AG04449 (cell line): ENCODE measurements around the gene SSR3.

Experiments
- CTCF ChIA-PET: fragments of 350-600 bp; formaldehyde crosslinking; extraction: SDS; loops from one replicate; lab custom pipeline; 2021; ENCODE audit warnings: antibody characterized with exemption; lab: Yijun Ruan, JAX
- POLR2A ChIA-PET: fragments of 400-600, 350-600 bp; formaldehyde crosslinking; extraction: SDS; loops from one replicate; lab custom pipeline; 2020; ENCODE audit warnings: antibody characterized with exemption, inconsistent platforms; lab: Yijun Ruan, JAX
- DNase-seq: peaks from one replicate; pipeline ENCODE4 v3.0.0-alpha.2; 2010; ENCODE audit warnings: low read depth, low spot score
- H3K4me3 ChIP-seq: 2 replicates; pipeline ENCODE4 v1.5.1; 2011; ENCODE audit warnings: low read depth, mild to moderate bottlenecking, control low read depth, low read length
- TF ChIP-seq, protein P1 (sequence below): IDR thresholded peaks from one replicate; pipeline ENCODE4 v1.5.1; 2011; ENCODE audit warnings: mild to moderate bottlenecking, moderate library complexity, low read length, control low read depth, inconsistent platforms; ENCODE audit not compliant: insufficient read depth; ENCODE audit errors: missing control alignments

The SSR3 gene

DNA sequence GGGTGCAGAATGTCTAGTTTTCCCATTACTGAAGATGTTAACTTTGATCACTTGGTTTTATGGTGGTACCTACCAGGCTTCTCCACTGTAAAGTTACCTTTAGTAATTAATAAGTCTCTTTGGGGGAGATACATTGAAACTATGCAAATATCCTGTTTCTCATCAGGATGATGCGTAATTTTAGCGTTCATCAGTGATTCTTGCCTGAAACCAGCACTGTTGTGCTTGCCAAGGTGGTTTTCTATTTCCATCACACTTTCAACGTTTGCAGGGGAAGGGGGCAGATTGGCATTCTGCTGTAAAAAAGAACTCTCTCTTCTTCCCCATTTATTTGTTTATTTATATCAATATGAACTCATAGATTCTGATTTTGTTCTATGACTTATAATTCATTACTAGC lies 61.0 kb downstream of the SSR3 start:
- TF ChIP-seq, protein P1, sequence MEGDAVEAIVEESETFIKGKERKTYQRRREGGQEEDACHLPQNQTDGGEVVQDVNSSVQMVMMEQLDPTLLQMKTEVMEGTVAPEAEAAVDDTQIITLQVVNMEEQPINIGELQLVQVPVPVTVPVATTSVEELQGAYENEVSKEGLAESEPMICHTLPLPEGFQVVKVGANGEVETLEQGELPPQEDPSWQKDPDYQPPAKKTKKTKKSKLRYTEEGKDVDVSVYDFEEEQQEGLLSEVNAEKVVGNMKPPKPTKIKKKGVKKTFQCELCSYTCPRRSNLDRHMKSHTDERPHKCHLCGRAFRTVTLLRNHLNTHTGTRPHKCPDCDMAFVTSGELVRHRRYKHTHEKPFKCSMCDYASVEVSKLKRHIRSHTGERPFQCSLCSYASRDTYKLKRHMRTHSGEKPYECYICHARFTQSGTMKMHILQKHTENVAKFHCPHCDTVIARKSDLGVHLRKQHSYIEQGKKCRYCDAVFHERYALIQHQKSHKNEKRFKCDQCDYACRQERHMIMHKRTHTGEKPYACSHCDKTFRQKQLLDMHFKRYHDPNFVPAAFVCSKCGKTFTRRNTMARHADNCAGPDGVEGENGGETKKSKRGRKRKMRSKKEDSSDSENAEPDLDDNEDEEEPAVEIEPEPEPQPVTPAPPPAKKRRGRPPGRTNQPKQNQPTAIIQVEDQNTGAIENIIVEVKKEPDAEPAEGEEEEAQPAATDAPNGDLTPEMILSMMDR, result no peak
- CTCF ChIA-PET, result interaction anchor here (1.4 kb wide), 1 partner anchor 19 kb away, joined by 8 read pairs; no protein-coding TSS in a partner anchor
- DNase-seq, result no peak
- POLR2A ChIA-PET, result interaction anchor here (1.6 kb wide), 1 partner anchor 276 kb away, joined by 4 read pairs; no protein-coding TSS in a partner anchor
- H3K4me3 ChIP-seq, result no peak overlapping the region

DNA sequence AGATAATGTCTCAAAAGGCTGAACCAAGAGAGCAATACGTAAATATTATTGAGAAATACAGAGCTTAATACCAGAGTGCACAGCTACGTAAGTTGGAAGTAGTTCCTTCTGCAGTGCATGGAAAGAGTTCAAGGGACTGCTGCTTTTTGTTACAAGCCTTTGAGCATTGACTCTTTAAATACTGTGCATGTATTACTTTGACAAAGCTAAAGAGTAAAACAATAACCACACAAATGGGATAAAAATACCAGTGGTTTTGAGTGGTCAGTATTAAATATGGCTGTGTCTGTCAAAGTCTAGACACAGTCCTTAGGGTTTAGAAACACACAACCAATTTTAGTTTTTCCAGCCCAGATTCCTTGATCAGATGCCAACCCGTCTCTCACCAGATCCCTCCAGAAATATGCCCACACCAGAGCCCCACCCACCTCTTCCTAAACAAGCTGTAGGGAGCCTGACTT lies 62.1 kb downstream of the SSR3 start:
- TF ChIP-seq, protein P1, result no peak
- CTCF ChIA-PET, result interaction anchor here (0.8 to 2.2 kb wide), 8 partner anchors 10 to 344 kb away, joined by 3 to 11 read pairs (median 6); no protein-coding TSS in a partner anchor
- H3K4me3 ChIP-seq, result no peak overlapping the region
- POLR2A ChIA-PET, result interaction anchor here (0.5 to 1.6 kb wide), 6 partner anchors 10 to 590 kb away, joined by 3 to 5 read pairs (median 4); no protein-coding TSS in a partner anchor
- DNase-seq, result no peak

DNA sequence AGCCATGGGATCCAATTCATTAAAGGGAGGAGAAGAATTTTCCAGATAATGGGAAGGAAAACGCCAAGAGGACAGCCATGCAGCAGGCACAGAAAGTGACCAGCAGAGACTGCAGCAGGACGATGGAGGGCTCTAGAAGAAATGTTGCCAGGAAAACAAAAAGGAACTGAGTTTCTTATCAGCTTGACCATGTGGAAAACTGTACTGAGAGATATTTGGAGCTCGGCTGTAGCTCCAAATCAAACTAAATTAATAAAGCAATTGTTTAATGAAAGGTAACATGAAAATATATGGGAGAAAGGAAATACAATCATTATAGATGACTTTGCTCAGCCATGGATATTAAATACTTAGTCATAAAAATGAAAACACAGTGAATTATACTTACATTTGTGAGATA lies 63.7 kb downstream of the SSR3 start:
- no peak for DNase-seq
- ChIA-PET POLR2A (no interaction called here), CTCF (interaction anchor here (0.9 to 2.2 kb wide), 7 partner anchors 12 to 317 kb away, joined by 3 to 11 read pairs (median 4); no protein-coding TSS in a partner anchor)
- TF ChIP-seq, protein P1, result no peak
- H3K4me3 ChIP-seq, result no peak overlapping the region
